LNCAP (cell line): ENCODE measurements around the gene ADRB1.

Experiments used
- CTCF ChIP-seq: fragments of 450-650 bp; IDR thresholded peaks from 2 replicates; pipeline ENCODE4 v1.5.1; 2017; ENCODE audit warnings: mild to moderate bottlenecking

The ADRB1 gene

DNA sequence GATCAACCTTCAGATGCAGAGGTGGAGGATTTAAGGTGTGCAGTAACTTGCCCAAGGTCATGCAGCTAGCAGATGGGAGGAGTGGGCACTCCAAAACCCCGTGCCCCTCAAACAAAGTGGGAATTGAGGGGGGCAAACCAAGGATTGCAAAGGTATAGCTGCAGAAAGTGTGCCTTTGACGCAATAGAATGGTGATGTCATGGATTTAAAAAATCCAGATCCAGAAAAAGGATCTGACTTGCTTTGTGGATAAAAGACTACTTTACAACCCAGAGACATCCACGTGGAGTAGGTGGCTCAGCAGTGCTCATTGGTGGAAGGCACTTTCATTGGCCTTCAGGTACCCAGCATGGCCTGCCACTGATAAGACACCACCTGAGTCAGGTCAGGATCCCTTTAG is 15.7 kb upstream of the ADRB1 start:
- no peak for TF ChIP-seq CTCF

DNA sequence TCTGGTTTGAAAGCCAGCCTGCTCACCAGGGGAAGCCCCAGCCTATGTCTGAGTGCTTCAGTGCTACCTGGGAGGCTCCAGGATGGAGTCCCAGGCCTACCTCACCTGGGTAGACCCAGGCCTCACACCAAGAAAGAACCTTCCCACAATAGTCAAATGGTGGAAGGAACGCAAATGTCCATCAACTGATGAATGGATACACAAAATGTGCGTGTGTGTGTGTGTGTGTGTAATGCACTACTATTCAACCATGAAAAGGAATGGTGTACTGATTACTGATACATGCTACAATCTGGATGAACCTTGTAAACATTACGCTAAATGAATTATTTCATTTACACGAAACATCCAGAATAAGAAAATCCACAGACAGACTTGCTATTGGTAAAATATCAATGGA is 15.2 kb upstream of the ADRB1 start:
- TF ChIP-seq CTCF, result no peak

DNA sequence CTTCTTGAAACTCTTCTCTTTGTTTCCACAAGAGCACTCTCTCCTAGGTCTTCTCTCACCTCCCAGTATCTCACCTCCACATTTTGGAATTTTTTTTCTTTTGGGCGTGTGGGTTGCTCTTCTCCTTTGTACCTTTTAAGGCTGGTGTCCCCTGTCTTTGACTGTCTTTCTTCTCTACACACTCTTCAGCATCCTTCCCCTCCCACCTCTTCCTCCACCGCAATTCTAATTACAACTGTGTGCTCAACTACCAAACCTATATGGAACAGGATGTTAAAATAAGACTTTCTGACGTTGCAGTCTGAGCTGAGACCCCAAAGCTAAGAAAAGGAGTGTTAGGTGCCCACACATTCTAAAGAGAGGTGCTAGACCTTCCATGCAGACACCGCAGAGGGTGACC is 14.0 kb upstream of the ADRB1 start:
- no peak for TF ChIP-seq CTCF

- no peak for TF ChIP-seq CTCF
Measured at GRCh38 chr10:114030140-114030539, 13.5 kb upstream of the ADRB1 start.

DNA sequence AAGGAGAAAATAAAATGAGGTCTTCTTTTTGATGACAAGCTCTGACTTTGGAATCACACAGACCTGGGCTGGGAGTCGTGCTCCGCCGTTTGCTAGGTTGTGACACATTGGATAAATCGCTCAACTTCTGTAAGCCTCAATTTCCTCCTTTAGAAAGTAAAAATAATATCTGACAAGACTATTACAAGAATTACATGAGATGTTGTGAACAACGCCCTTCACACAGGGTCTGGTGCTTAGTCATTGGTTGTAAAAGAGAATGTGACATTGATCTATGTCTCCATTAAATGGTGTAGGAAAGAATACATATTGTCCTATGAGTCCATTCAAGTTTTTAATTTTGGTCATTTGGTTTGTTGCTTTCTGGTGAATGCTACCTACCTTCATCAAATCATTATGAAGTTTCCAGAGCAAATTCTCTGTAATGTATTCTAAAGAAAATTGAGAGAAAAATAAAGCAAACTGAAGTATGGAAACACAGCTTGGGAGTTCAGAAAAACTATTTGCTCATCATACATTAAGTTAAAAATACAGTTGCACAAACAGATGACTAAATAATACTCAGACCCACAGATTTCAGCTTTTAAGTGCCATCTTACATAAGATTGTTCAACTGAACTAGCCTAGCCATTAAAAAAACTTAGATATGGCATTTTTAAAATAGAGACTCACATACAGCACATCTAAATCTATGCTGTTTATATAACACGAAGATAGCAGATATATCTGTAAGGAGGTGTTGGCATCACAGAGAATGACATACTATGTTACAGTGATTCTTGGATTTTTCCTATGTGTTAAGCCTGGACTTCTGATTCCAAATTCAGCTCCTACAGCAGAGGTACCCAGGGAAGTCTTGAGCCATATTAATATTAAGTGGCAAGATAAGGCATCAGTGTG is 12.3 kb upstream of the ADRB1 start:
- TF ChIP-seq CTCF, result no peak

GRCh38 chr10:114033566-114033965 is 10.1 kb upstream of the ADRB1 start:
- no peak for TF ChIP-seq CTCF

DNA sequence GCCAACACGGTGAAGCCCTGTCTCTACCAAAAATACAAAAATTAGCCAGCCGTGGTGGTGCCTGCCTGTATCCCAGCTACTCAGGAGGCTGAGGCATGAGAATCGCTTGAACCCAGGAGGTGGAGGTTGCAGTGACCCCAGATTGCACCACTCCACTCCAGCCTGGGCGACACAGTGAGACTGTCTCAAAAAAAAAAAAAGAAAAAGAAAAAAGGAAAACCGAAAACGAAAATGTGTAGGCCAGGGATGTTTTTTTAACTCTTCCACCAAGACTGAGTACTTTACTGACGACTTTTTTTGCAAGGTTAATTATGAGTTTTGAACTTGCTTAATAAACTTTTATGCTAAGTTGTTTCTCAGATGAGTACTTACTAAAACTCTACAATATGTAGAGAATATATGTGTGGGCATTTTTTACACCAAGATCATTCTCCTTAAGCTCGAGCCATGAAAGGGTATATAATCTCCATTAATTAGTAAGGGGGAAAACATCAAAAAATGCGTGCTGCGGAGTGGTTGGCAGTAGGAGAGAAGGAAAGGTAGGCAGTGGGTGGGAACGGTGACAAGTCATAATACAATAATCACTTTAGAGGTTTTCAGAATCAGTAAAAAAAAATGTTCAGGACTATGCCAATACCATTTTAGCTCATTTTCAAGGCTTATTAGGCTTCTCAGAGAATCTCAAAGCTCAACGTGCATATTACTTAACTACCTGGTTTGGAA is 8.6 kb upstream of the ADRB1 start:
- TF ChIP-seq CTCF, result no peak
